GM12878 (cell line): ENCODE results near the gene ATG13. TPM values are rescaled to one million over a fixed set of nuclear protein-coding genes. Genes with fewer than 3 reads are reported as not detected.

Experiments used
- ATAC-seq: fragments of 200-7000 bp; cut with Tn5 transposase; 3 replicates; pipeline ENCODE4 v1.9.1; 2020; ENCODE audit warnings: mild to moderate bottlenecking, moderate library complexity
- BruUV-seq: library from RNA; stranded (reverse); fragments of 400-500 nt; replicated peaks from 2 replicates; lab custom pipeline; 2021; lab: Mats Ljungman, UMichigan
- CTCF ChIA-PET: fragments of 300-600 bp; sonication (Branson Sonifier 250); formaldehyde crosslinking; extraction: SDS; loops from one replicate; lab custom pipeline; 2021; ENCODE audit warnings: inconsistent platforms; lab: Yijun Ruan, JAX
- POLR2A ChIA-PET: fragments of 350-600 bp; formaldehyde crosslinking; extraction: SDS; loops from one replicate; lab custom pipeline; 2021; ENCODE audit warnings: inconsistent platforms; lab: Charles Lee
- RAD21 ChIA-PET: fragments of 300-600 bp; sonication (Branson Sonifier 250); formaldehyde crosslinking; loops from one replicate; lab custom pipeline; 2023; ENCODE audit warnings: antibody characterized with exemption; ENCODE audit not compliant: unreplicated experiment; lab: Charles Lee
- SMC1A ChIA-PET: fragments of 300-600 bp; sonication (Branson Sonifier 250); formaldehyde crosslinking; loops from one replicate; lab custom pipeline; 2023; ENCODE audit not compliant: unreplicated experiment, uncharacterized antibody; lab: Charles Lee
- DNase-seq: peaks from one replicate; pipeline ENCODE4 v3.0.0-alpha.2; 2011; ENCODE audit warnings: low read depth, low spot score
- FAIRE-seq: peaks from 3 replicates; lab custom pipeline; 2011; peaks lifted over from hg19 to GRCh38; lab: Jason Lieb, UNC
- H2AFZ ChIP-seq: 2 replicates; pipeline ENCODE4 v1.6.0; 2011; ENCODE audit warnings: low read depth, low read length, control low read depth; ENCODE audit not compliant: control insufficient read depth
- H3K27ac ChIP-seq: 2 replicates; pipeline ENCODE4 v1.5.1; 2011; ENCODE audit warnings: control low read depth; ENCODE audit not compliant: control insufficient read depth, insufficient read depth
- H3K27me3 ChIP-seq, 2 experiments: replicated peaks in 1 of 2; 2 replicates each; pipeline versions ENCODE4 v1.6.0 to v1.6.1; 2011; ENCODE audit warnings: low read length in 1 of 2; ENCODE audit not compliant: control insufficient read depth in 2 of 2, insufficient read depth in 2 of 2
- H3K36me3 ChIP-seq, 2 experiments: 2 replicates each; pipeline ENCODE4 v1.5.1; 2011; ENCODE audit warnings: low read length in 1 of 2; ENCODE audit not compliant: control insufficient read depth in 2 of 2, insufficient read depth in 2 of 2
- H3K4me1 ChIP-seq: 2 replicates; pipeline ENCODE4 v1.6.1; 2011; ENCODE audit warnings: mild to moderate bottlenecking, low read length, moderate library complexity, mixed read lengths; ENCODE audit not compliant: control insufficient read depth, insufficient read depth
- H3K4me2 ChIP-seq: 2 replicates; pipeline ENCODE4 v1.6.0; 2011; ENCODE audit warnings: control low read depth; ENCODE audit not compliant: control insufficient read depth, insufficient read depth
- H3K4me3 ChIP-seq: fragments of 200-600 bp; sonication (generic); 2 replicates; pipeline ENCODE4 v1.5.1; 2016
- H3K79me2 ChIP-seq: 2 replicates; pipeline ENCODE4 v1.6.0; 2011; ENCODE audit warnings: low read length; ENCODE audit not compliant: control insufficient read depth, insufficient read depth
- H3K9ac ChIP-seq: 2 replicates; pipeline ENCODE4 v1.8.0; 2011; ENCODE audit warnings: low read length, control low read depth, mixed read lengths; ENCODE audit not compliant: control insufficient read depth, insufficient read depth
- H3K9me3 ChIP-seq: replicated peaks from 3 replicates; pipeline ENCODE4 v1.5.1; 2011; ENCODE audit warnings: mild to moderate bottlenecking, low read length; ENCODE audit not compliant: control insufficient read depth, insufficient read depth
- H4K20me1 ChIP-seq: 2 replicates; pipeline ENCODE4 v1.6.0; 2011; ENCODE audit not compliant: control insufficient read depth, insufficient read depth
- ATF3 ChIP-seq: IDR thresholded peaks from 2 replicates; pipeline ENCODE4 v1.6.1; 2011; ENCODE audit warnings: low read depth, mild to moderate bottlenecking, low read length, moderate library complexity, borderline replicate concordance; ENCODE audit errors: extremely low read depth
- CBX5 ChIP-seq: sonication (generic); IDR thresholded peaks from 2 replicates; pipeline ENCODE4 v1.6.1; 2016; ENCODE audit warnings: low read depth, moderate library complexity, mild to moderate bottlenecking, inconsistent platforms
- DPF2 ChIP-seq: fragments of 450-650 bp; IDR thresholded peaks from 2 replicates; pipeline ENCODE4 v1.6.1; 2017; ENCODE audit warnings: mild to moderate bottlenecking
- ESRRA ChIP-seq: IDR thresholded peaks from 2 replicates; pipeline ENCODE4 v1.6.1; 2012; ENCODE audit warnings: mild to moderate bottlenecking, low read length, improper control_type of control experiment
- IRF4 ChIP-seq: IDR thresholded peaks from 2 replicates; pipeline ENCODE4 v1.6.1; 2011; ENCODE audit warnings: low read depth, low read length
- JUNB ChIP-seq: IDR thresholded peaks from 2 replicates; pipeline ENCODE4 v1.6.1; 2016; ENCODE audit warnings: antibody characterized with exemption, mild to moderate bottlenecking
- MLLT1 ChIP-seq: fragments of 450-650 bp; IDR thresholded peaks from 2 replicates; pipeline ENCODE4 v1.6.1; 2016; ENCODE audit warnings: mild to moderate bottlenecking
- NBN ChIP-seq: fragments of 450-650 bp; IDR thresholded peaks from 2 replicates; pipeline ENCODE4 v1.6.1; 2016
- PAX5 ChIP-seq: IDR thresholded peaks from 2 replicates; pipeline ENCODE4 v1.6.1; 2011; ENCODE audit warnings: low read depth, low read length, borderline replicate concordance
- RAD51 ChIP-seq: fragments of 450-650 bp; IDR thresholded peaks from 2 replicates; pipeline ENCODE4 v1.6.1; 2016; ENCODE audit warnings: moderate library complexity, mild to moderate bottlenecking, inconsistent platforms
- RB1 ChIP-seq: fragments of 450-650 bp; formaldehyde crosslinking; IDR thresholded peaks from 2 replicates; pipeline ENCODE4 v1.6.1; 2017; ENCODE audit warnings: mild to moderate bottlenecking, borderline replicate concordance
- RUNX3 ChIP-seq: IDR thresholded peaks from 2 replicates; pipeline ENCODE4 v1.6.1; 2012; ENCODE audit warnings: low read length, inconsistent platforms
- SP1 ChIP-seq: IDR thresholded peaks from one replicate; pipeline ENCODE4 v1.6.1; 2011; ENCODE audit warnings: low read depth, low read length
- SRF ChIP-seq, 2 experiments: IDR thresholded peaks; 2 replicates each; pipeline ENCODE4 v1.6.1; 2011; ENCODE audit warnings: low read depth in 2 of 2, low read length in 2 of 2, mild to moderate bottlenecking in 1 of 2, moderate library complexity in 1 of 2
- TARDBP ChIP-seq: IDR thresholded peaks from 2 replicates; pipeline ENCODE4 v1.6.1; 2016; ENCODE audit warnings: borderline replicate concordance
- ZZZ3 ChIP-seq: IDR thresholded peaks from 2 replicates; pipeline ENCODE4 v1.6.1; 2011; ENCODE audit warnings: low read depth; ENCODE audit not compliant: control insufficient read depth, insufficient read length
- WGBS: methylation state at CpG from one replicate; pipeline ENCODE4 v1.1.6; 2016; ENCODE audit warnings: low lambda C conversion rate; ENCODE audit not compliant: insufficient replicate concordance, insufficient coverage; ENCODE audit errors: missing lambda C conversion rate; 5-methylcytosine and 5-hydroxymethylcytosine counted together
- in situ Hi-C: fragments of 300-500 bp; cut with MboI; formaldehyde crosslinking; loops from 9 replicates; pipeline ENCODE4 v1.14.3; 2018; ENCODE audit warnings: mixed read lengths
- intact Hi-C: fragments of 100-400 bp; cut with micrococcal nuclease; formaldehyde crosslinking; loops from one replicate; pipeline ENCODE4 v1.14.2; 2022; ENCODE audit not compliant: unreplicated experiment
- polyA plus RNA-seq, 11 experiments: library from polyadenylated mRNA; depleted of rRNA in 4 of 11; unstranded in 6 of 11; stranded (reverse) in 5 of 11; fragments of >200 nt; fragmentation: Nextera tagmentation in 4 of 11; fragmentation: Illumina TruSeq in 1 of 11; extraction: Ambion mirVana in 4 of 11; extraction: Trizol in 1 of 11; gene quantifications; 1 replicate in 1 of 11; 2 replicates in 10 of 11; pipeline versions ENCODE4 v1.2.1 to v1.2.3, GENCODE V29; 2011 to 2016; ENCODE audit warnings: inconsistent platforms in 2 of 11, missing spikeins in 2 of 11, low read depth in 1 of 11
- total RNA-seq, 4 experiments: library from RNA; depleted of rRNA in 3 of 4; stranded (reverse); fragments of >200 nt in 3 of 4; fragmentation: Illumina TruSeq in 1 of 4; extraction: Trizol in 1 of 4; gene quantifications; 2 replicates each; pipeline versions ENCODE4 v1.2.1 to v1.2.3, GENCODE V29; 2013 to 2021

The ATG13 gene
- total and polyA plus RNA-seq, 10 of the 15 experiments (the other 5 are each of a cell fraction or from before 2014, with no cell fraction given), result 10.9 to 61.6 (median 50.9) TPM

DNA sequence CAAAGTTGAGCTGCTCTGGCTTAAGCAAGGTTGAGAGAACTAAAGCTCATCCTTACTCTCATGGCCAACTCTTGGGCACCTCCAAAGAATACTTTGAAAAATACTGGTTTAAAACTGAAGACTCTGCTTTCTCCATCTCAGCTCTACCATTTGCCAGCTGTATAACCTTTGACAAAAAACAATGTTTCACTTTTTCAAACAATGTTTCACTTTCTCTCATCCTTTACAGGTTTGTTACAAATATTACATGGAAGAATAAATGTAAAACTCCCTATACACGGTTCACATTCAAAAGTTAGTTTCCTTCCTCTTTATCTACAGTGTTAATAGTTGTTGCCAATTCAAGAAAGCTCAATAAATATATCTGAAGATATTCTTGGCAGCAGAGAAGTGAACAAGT is 42.7 kb upstream of the ATG13 start (continued):
- no peak for TF ChIP-seq MLLT1

GRCh38 chr11:46577058-46577457 is 40.3 kb upstream of the ATG13 start:
- Histone ChIP-seq H3K27me3 (no peaks in the 10 kb centered on the region), H3K4me1 (peaks cover 8% of the 10 kb centered on the region), H3K9me3 (no peaks in the 10 kb centered on the region; the same call in 2 of the 3 replicates), H4K20me1 (no peaks in the 10 kb centered on the region), H3K27ac (no peak overlapping the region), H3K79me2 (peaks cover 36% of the 10 kb centered on the region), H3K4me3 (no peak overlapping the region), H3K9ac (no peak overlapping the region), H2AFZ (no peak overlapping the region), H3K4me2 (no peak overlapping the region), H3K36me3 (peaks cover 0 to 3% of the 10 kb centered on the region in 2 experiments; a peak in 1 of 4 replicates)
- ChIA-PET POLR2A (no interaction called here), CTCF (interaction anchor here (1.3 kb wide), 1 partner anchor 16 kb away, joined by 3 read pairs; no protein-coding TSS in a partner anchor), SMC1A (interaction anchor here (0.6 to 3.1 kb wide), 2 partner anchors 16 to 42 kb away, joined by 3 to 12 read pairs; no protein-coding TSS in a partner anchor), RAD21 (no interaction called here)
- no peak for TF ChIP-seq SRF (IDR thresholded peaks at IDR 0.05; ENCODE audit: low read depth in 2 of 2, low read length in 2 of 2)
- no peak for TF ChIP-seq IRF4
- no peak for TF ChIP-seq SP1
- no peak for TF ChIP-seq RUNX3
- TF ChIP-seq RAD51, result no peak
- TF ChIP-seq ESRRA, result no peak
- no peak for TF ChIP-seq TARDBP
- TF ChIP-seq ZZZ3, result no peak
- TF ChIP-seq PAX5, result no peak
- no peak for TF ChIP-seq ATF3
- TF ChIP-seq CBX5, result no peak
- no peak for TF ChIP-seq JUNB
- no peak for TF ChIP-seq DPF2
- no peak for TF ChIP-seq NBN
- no peak for TF ChIP-seq RB1
- DNase-seq (no peak), ATAC-seq (no peak), FAIRE-seq (no peak)
- WGBS, result 96% methylated on average over 1 of the region's 1 CpG
- in situ Hi-C loops (no loop called here), intact Hi-C loops (no loop called here)
- BruUV-seq, result no TSS peak
